IPS DF 19.7 (cell line): ENCODE data around the gene ZC3H4.
A peak's percentile ranks its signal among the peaks of the same experiment; 100 is the strongest.

Experiments used
- DNase-seq: peaks from one replicate; pipeline ENCODE4 v3.0.0-alpha.2; 2013; ENCODE audit warnings: low read depth, low spot score

ZC3H4 gene

GRCh38 chr19:47049307-47049700 lies 64.3 kb downstream of the ZC3H4 start:
- DNase-seq: no peak

- DNase-seq: peak; percentile 88
These were observed 65.7 kb downstream of the ZC3H4 start for GRCh38 chr19:47047763-47048405.

- no peak for DNase-seq
These were observed 66.3 kb downstream of the ZC3H4 start for GRCh38 chr19:47047272-47047762.

GRCh38 chr19:47045867-47046470 lies 67.6 kb downstream of the ZC3H4 start:
- no peak for DNase-seq

GRCh38 chr19:47044946-47045866 lies 68.4 kb downstream of the ZC3H4 start:
- DNase-seq: no peak

GRCh38 chr19:47040869-47041268 lies 72.7 kb downstream of the ZC3H4 start:
- no peak for DNase-seq

GRCh38 chr19:47039239-47039874 lies 74.2 kb downstream of the ZC3H4 start:
- DNase-seq: no peak

GRCh38 chr19:47037766-47038165 lies 75.8 kb downstream of the ZC3H4 start:
- DNase-seq: no peak

- no peak for DNase-seq
These were observed 77.4 kb downstream of the ZC3H4 start for GRCh38 chr19:47036097-47036651.

GRCh38 chr19:47035127-47036096 lies 78.2 kb downstream of the ZC3H4 start:
- DNase-seq: no peak

- DNase-seq: no peak
These were observed 81.3 kb downstream of the ZC3H4 start for GRCh38 chr19:47032171-47032811.

- DNase-seq: no peak
These were observed 85.4 kb downstream of the ZC3H4 start for GRCh38 chr19:47028195-47028601.

- no peak for DNase-seq
These were observed 85.9 kb downstream of the ZC3H4 start for GRCh38 chr19:47027586-47028088.

- no peak for DNase-seq
These were observed 86.7 kb downstream of the ZC3H4 start for GRCh38 chr19:47026889-47027288.

- DNase-seq: no peak
These were observed 87.4 kb downstream of the ZC3H4 start for GRCh38 chr19:47026156-47026555.

GRCh38 chr19:47024502-47024901 lies 89.1 kb downstream of the ZC3H4 start:
- no peak for DNase-seq

- DNase-seq: no peak
These were observed 90.2 kb downstream of the ZC3H4 start for GRCh38 chr19:47023448-47023794.

GRCh38 chr19:47022541-47023447 lies 90.8 kb downstream of the ZC3H4 start:
- no peak for DNase-seq

- DNase-seq: no peak
These were observed 91.4 kb downstream of the ZC3H4 start for GRCh38 chr19:47022140-47022536.
